ENCODE results near the gene GULP1. TPM values are rescaled to one million over a fixed set of nuclear protein-coding genes. Genes with fewer than 3 reads are reported as not detected.

The GULP1 gene
- polyA plus RNA-seq, 3 donors: 7.5 to 17.9 (median 10.5) TPM

GRCh38 chr2:188631037-188631809 is 339.5 kb downstream of the GULP1 start:
- H3K27ac ChIP-seq (ENCODE audit: low read depth, low read length): no peak overlapping the region
- WGBS, 3 donors: 71 to 82% (median 77%) methylated on average over 9 of the region's 9 CpGs

- 75 to 96% (median 86%) methylated on average over 1 of the region's 1 CpG for WGBS, 3 donors
- no peak overlapping the region for H3K27ac ChIP-seq (ENCODE audit: low read depth, low read length)
These were observed 343.0 kb downstream of the GULP1 start for GRCh38 chr2:188634656-188635055.
